GM18499 (cell line): ENCODE data around the gene TMTC2.
"Not testable (repeated sequence)": the region's sequence is repeated elsewhere in the genome, so short reads cannot be mapped to it uniquely, and the experiment has no call there.

ENCODE experiments used
- ATAC-seq: cut with Tn5 transposase; IDR thresholded peaks from one replicate; pipeline ENCODE4 v1.9.1; 2021; ENCODE audit warnings: moderate number of reproducible peaks; ENCODE audit not compliant: insufficient read depth, unreplicated experiment

TMTC2 gene

GRCh38 chr12:82723093-82723492 is 36.4 kb downstream of the TMTC2 start:
- peak; percentile 60 for ATAC-seq

- no peak for ATAC-seq
Measured at GRCh38 chr12:82723891-82724290, 37.2 kb downstream of the TMTC2 start.

GRCh38 chr12:82725741-82726140 is 39.0 kb downstream of the TMTC2 start:
- ATAC-seq, result no peak

- ATAC-seq, result no peak
Measured at GRCh38 chr12:82727886-82728285, 41.2 kb downstream of the TMTC2 start.

- no peak for ATAC-seq
Measured at GRCh38 chr12:82728710-82729109, 42.0 kb downstream of the TMTC2 start.

GRCh38 chr12:82730953-82731459 is 44.3 kb downstream of the TMTC2 start:
- ATAC-seq, result no peak

- no peak for ATAC-seq
Measured at GRCh38 chr12:82740129-82741000, 53.7 kb downstream of the TMTC2 start.

- ATAC-seq, result no peak
Measured at GRCh38 chr12:82745063-82745674, 58.5 kb downstream of the TMTC2 start.

GRCh38 chr12:82745807-82746206 is 59.1 kb downstream of the TMTC2 start:
- no peak for ATAC-seq

- ATAC-seq, result no peak
Measured at GRCh38 chr12:82746668-82747067, 60.0 kb downstream of the TMTC2 start.

- no peak for ATAC-seq
Measured at GRCh38 chr12:82749015-82749414, 62.3 kb downstream of the TMTC2 start.

GRCh38 chr12:82754856-82755255 is 68.2 kb downstream of the TMTC2 start:
- no peak for ATAC-seq

GRCh38 chr12:82756303-82756702 is 69.6 kb downstream of the TMTC2 start:
- no peak for ATAC-seq

- no peak for ATAC-seq
Measured at GRCh38 chr12:82757059-82757458, 70.4 kb downstream of the TMTC2 start.

GRCh38 chr12:82757656-82758055 is 71.0 kb downstream of the TMTC2 start:
- no peak for ATAC-seq

- no peak for ATAC-seq
Measured at GRCh38 chr12:82758749-82759330, 72.1 kb downstream of the TMTC2 start.

GRCh38 chr12:82760423-82760822 is 73.7 kb downstream of the TMTC2 start:
- ATAC-seq, result no peak

GRCh38 chr12:82765206-82765605 is 78.5 kb downstream of the TMTC2 start:
- ATAC-seq, result not testable (repeated sequence)

- ATAC-seq, result no peak
Measured at GRCh38 chr12:82765971-82766705, 79.4 kb downstream of the TMTC2 start.

- no peak for ATAC-seq
Measured at GRCh38 chr12:82774666-82775065, 88.0 kb downstream of the TMTC2 start.

GRCh38 chr12:82780517-82780916 is 93.8 kb downstream of the TMTC2 start:
- ATAC-seq, result no peak
